Measurements from ENCODE around the gene CAPZA2.
"Not testable (repeated sequence)": the region's sequence is repeated elsewhere in the genome, so short reads cannot be mapped to it uniquely, and the experiment has no call there.

The CAPZA2 gene

DNA sequence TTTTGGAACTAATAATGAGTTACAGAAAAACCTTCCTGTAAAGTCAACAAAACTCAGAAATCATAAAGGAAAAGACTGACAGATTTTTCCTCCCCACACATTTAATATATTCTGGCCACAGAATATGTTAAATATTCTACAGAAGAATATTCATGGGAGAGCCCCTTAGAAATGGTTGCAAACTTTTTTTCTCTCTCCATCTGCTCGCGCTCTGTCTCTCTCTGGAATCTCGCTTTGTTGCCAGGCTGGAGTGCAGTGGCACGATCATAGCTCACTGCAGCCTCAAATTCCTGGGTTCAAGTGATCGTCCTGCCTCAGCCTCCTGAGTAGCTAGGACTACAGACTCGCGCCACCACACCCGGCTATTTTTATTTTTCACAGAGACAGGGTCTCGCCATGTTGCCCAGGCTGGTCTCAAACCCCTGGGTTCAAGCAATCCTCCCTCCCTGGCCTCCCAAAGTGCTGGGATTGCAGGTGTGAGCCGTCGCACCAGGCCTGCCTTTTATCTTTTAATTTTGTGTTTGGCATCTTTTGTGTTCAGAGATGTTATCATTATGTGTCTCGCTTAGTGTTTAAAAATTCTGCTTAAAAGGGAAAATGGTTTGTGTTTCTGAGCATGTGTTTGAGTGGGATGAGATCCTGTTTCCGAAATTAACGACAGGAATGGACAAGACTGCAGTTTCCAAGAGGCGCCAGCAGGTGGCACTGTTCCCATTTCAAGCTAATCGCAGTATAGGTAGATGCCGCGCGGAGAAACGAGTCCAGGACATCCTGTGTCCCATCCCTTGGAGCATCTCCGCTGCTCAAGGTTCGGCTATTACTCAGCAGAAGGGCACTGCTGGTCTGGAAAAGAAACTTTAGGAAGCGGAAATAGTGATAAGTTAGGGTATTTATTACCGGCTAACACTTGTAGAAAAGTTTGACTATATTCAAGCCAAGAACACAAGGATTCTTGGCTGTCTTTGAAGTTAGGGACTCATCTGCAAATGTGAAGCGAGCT is 67.8 kb downstream of the CAPZA2 start:
- TF ChIP-seq, protein P1, sequence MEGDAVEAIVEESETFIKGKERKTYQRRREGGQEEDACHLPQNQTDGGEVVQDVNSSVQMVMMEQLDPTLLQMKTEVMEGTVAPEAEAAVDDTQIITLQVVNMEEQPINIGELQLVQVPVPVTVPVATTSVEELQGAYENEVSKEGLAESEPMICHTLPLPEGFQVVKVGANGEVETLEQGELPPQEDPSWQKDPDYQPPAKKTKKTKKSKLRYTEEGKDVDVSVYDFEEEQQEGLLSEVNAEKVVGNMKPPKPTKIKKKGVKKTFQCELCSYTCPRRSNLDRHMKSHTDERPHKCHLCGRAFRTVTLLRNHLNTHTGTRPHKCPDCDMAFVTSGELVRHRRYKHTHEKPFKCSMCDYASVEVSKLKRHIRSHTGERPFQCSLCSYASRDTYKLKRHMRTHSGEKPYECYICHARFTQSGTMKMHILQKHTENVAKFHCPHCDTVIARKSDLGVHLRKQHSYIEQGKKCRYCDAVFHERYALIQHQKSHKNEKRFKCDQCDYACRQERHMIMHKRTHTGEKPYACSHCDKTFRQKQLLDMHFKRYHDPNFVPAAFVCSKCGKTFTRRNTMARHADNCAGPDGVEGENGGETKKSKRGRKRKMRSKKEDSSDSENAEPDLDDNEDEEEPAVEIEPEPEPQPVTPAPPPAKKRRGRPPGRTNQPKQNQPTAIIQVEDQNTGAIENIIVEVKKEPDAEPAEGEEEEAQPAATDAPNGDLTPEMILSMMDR (IDR thresholded peaks at IDR 0.05; ENCODE audit: insufficient read depth, missing control alignments), result peak; percentile 89
- DNase-seq (ENCODE audit: insufficient read length, low spot score), result peak; percentile 29
- no peak for FAIRE-seq

DNA sequence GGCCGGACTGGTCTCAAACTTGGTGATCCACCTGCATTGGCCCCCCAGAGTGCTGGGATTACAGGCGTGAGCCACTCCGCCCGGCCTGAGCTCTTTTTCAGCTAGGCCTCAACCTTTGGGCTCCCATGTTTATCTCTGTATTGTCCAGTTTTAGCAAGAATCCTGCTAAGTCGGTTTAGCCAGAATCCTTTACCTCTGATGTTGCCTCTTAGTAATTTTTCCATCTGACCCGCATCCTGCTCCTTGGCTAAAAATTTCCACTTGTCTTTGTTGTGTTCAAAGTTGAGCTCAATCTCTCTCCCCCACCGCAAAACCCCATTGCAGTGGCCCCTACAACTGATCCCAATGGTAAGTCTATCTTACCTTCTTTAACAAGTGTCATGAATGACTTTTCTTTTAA is 70.2 kb downstream of the CAPZA2 start:
- TF ChIP-seq, protein P1 (IDR thresholded peaks at IDR 0.05; ENCODE audit: insufficient read depth, missing control alignments), result no peak
- FAIRE-seq (no peak), DNase-seq (ENCODE audit: insufficient read length, low spot score) (no peak)

DNA sequence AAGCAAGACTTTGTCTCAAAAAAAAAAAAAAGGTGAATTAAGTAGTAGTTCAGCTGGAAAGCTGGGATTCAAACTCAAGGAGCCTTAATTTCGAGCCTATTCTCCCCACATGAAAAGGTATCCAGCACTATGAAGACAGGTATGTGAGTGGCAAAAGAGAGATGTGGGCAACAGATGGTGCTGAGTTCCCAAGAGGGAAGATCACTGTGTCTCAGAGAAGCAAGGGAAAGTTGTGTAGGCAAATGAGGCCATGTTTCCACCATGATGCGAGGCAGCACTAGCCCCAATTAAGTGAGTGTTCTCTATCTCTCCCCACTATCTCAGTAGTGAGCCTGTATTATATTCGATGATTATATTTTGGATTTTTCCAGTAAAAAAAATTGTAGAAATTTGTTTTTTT is 71.1 kb downstream of the CAPZA2 start:
- FAIRE-seq (no peak), DNase-seq (ENCODE audit: insufficient read length, low spot score) (no peak)
- TF ChIP-seq, protein P1 (IDR thresholded peaks at IDR 0.05; ENCODE audit: insufficient read depth, missing control alignments), result no peak

DNA sequence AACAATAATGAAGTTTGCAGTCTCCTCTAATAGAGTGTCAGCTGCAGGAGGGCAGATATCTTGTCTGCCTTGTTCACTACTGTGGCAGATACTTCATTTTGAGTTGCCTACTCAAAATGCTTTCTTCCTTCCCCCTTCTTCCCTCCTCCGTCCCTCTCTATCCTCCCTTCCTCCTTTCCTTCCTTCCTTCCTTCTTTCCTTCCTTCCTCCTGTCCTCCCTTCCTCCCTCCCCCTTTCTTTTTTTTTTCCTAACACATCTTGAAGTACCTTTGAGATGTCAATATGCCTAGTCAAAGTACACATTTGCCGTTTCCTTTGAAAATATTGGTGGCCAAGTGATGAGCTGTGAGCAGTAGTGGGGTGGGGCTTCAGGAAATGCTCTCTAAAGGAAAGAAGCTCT is 72.2 kb downstream of the CAPZA2 start:
- DNase-seq (ENCODE audit: insufficient read length, low spot score) (no peak), FAIRE-seq (no peak)
- TF ChIP-seq, protein P1 (IDR thresholded peaks at IDR 0.05; ENCODE audit: insufficient read depth, missing control alignments), result no peak

DNA sequence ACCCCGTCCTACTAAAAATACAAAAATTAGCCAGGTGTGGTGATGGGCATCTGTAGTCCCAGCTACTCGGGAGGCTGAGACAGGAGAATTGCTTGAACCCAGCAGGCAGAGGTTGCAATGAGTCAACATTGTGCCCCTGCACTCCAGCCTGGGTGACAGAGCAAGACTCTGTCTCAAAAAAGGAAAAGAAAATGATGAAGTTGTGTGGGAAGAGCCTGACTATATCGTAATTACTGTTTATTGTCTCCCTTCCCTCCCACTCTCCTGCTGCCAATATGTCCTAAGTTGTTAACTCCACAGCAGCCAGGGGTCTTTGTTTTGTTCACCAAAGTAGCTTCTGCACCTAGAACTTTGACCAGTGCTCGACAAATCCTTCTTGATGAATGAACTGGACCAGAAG is 74.5 kb downstream of the CAPZA2 start:
- not testable (repeated sequence) for FAIRE-seq; DNase-seq (ENCODE audit: insufficient read length, low spot score)

DNA sequence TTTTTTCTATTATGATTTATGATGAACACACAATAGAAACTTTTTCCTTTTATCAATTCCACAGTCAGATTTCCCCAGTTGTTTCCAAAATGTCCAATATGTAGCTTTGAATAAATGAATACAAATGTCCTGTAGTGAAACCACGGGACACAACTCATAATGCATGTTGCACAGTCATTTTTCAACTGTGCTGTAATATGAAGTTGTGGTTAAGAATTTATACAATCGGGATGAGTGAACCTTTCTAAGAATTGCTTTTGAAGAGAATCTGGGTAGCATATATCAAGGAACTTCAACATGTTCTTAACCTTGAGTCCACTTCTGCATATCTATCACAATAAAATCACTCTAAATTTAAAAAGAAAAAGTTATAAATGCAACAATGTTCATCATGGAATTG is 76.3 kb downstream of the CAPZA2 start:
- no peak for FAIRE-seq
- TF ChIP-seq, protein P1 (IDR thresholded peaks at IDR 0.05; ENCODE audit: insufficient read depth, missing control alignments), result no peak

DNA sequence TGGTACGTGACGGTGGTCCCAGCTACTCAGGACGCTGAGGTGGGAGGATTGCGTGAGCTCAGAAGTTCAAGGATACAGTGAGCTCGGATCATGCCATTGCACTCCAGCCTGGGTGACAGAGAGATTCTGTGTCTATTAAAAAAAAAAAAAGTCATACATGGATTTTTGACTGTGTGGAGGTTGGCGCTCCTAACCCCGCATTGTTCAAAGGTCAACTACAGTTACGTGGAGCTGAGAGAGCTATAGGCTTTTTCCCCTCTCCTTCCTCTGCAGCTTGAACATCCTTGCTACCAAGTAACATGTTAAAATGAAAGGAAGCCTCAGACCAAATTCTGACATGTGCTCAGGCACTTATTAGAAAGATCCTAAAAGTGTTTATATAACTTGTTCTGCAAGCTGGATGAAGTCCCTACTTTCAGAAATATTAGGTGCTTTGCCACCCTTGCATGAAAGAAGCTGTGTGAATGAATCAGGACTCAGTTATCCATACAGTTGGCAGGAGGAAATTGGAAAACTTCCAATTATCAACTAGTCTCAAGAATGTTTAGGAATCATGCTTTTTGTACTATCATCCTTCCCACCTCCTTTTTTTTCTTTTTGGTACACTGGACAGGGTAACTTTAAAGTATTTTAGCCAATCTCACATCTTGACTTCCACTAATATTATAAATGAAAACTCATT is 78.4 kb downstream of the CAPZA2 start:
- FAIRE-seq (no peak), DNase-seq (ENCODE audit: insufficient read length, low spot score) (no peak)
- TF ChIP-seq, protein P1 (IDR thresholded peaks at IDR 0.05; ENCODE audit: insufficient read depth, missing control alignments), result no peak

More for the DNA sequence above, 76.3 kb downstream of the CAPZA2 start:
- no peak for DNase-seq (ENCODE audit: insufficient read length, low spot score)

Data from D721Med (cell line).